ENCODE measurements around the gene SLC25A26.

DNA sequence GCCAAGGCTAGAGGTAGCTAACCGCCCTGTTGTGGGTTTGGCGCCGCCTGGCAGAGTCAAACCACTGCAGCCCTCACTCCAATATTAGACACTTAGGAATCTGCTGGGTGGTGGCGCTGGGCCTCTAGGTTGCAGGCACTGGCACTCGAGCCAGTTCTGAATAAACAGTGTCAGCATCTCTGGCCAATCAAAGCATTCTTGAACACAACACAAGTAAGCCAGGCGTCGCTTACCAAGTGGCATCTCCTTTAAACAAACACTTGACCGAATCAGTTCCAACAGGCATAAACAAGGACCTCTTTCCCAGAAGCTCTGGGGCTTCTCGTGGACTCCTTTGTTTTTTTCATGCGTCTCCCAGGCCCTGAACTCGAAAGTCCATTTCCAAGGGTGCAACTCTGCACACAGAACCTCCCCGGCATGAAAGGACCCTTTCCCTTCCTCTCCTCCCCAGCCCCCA, 197.7 kb downstream of the SLC25A26 start:
- TF ChIP-seq, protein P1, sequence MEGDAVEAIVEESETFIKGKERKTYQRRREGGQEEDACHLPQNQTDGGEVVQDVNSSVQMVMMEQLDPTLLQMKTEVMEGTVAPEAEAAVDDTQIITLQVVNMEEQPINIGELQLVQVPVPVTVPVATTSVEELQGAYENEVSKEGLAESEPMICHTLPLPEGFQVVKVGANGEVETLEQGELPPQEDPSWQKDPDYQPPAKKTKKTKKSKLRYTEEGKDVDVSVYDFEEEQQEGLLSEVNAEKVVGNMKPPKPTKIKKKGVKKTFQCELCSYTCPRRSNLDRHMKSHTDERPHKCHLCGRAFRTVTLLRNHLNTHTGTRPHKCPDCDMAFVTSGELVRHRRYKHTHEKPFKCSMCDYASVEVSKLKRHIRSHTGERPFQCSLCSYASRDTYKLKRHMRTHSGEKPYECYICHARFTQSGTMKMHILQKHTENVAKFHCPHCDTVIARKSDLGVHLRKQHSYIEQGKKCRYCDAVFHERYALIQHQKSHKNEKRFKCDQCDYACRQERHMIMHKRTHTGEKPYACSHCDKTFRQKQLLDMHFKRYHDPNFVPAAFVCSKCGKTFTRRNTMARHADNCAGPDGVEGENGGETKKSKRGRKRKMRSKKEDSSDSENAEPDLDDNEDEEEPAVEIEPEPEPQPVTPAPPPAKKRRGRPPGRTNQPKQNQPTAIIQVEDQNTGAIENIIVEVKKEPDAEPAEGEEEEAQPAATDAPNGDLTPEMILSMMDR (IDR thresholded peaks at IDR 0.05) = peak in 1 of 4 experiments; percentile 16
- TF ChIP-seq POLR2A (IDR thresholded peaks at IDR 0.05) = no peak
- peak; percentile 77 to 95 (median 83) for TF ChIP-seq POLR2AphosphoS5 (IDR thresholded peaks at IDR 0.05)
- peak; percentile 30 to 85 (median 69) for TF ChIP-seq EP300 (IDR thresholded peaks at IDR 0.05)

Measured in sigmoid colon (tissue), 4 donors.